Lower leg skin (tissue), 3 donors: ENCODE data around the gene SEMA6B.

Source experiments
- CTCF ChIP-seq, 3 donors: fragments of 450-650 bp; IDR thresholded peaks; one replicate each; pipeline ENCODE4 v1.5.1; 2016; ENCODE audit warnings: antibody characterized with exemption in 3 of 3, mild to moderate bottlenecking in 3 of 3, moderate library complexity in 2 of 3
- POLR2A ChIP-seq, 2 donors: fragments of 450-650 bp; IDR thresholded peaks; one replicate each; pipeline ENCODE4 v1.6.1; 2016 to 2017; ENCODE audit warnings: antibody characterized with exemption in 2 of 2, mild to moderate bottlenecking in 1 of 2, moderate library complexity in 1 of 2

GRCh38 chr19:4521170-4521887 lies 38.2 kb downstream of the SEMA6B start:
- no peak for TF ChIP-seq CTCF (IDR thresholded peaks at IDR 0.05)
- no peak for TF ChIP-seq POLR2A (IDR thresholded peaks at IDR 0.05)
